ENCODE measurements around the gene XYLT1.

XYLT1 gene

GRCh38 chr16:17131351-17131750 is 339.4 kb downstream of the XYLT1 start:
- Histone ChIP-seq H3K9ac (no peak overlapping the region), H4K20me1 (peaks cover 0 to 40% (median 17%) of the 10 kb centered on the region in 11 experiments; a peak in 11 of 22 replicates), H3K4me2 (peak overlapping the region in 1 of 11 experiments; percentile 27; a peak in 2 of 22 replicates), H3K27ac (no peak overlapping the region), H3K4me1 (peaks cover 0 to 12% (median 7%) of the 10 kb centered on the region in 10 experiments; a peak in 12 of 20 replicates), H3K4me3 (no peak overlapping the region), H3K36me3 (peaks cover 61 to 100% (median 100%) of the 10 kb centered on the region in 11 experiments), H3K27me3 (no peaks in the 10 kb centered on the region), H3K9me3 (replicated peaks in 1 of 11) (peaks cover 8 to 26% (median 18%) of the 10 kb centered on the region in 11 experiments; a peak in 20 of 22 replicates)
- no peak for TF ChIP-seq Cebpa-rat (IDR thresholded peaks at IDR 0.05)

- H3K27me3 ChIP-seq = no peaks in the 10 kb centered on the region
- peak overlapping the region in 2 of 11 experiments; percentile 27 to 55; a peak in 4 of 22 replicates for H3K4me2 ChIP-seq
- H3K36me3 ChIP-seq = peaks cover 66 to 100% (median 100%) of the 10 kb centered on the region in 11 experiments
- no peak for TF ChIP-seq Cebpa-rat (IDR thresholded peaks at IDR 0.05)
- peaks cover 8 to 33% (median 24%) of the 10 kb centered on the region in 11 experiments; a peak in 20 of 22 replicates for H3K9me3 ChIP-seq (replicated peaks in 1 of 11)
- no peak overlapping the region for H3K4me3 ChIP-seq
- H3K4me1 ChIP-seq = peaks cover 0 to 12% (median 7%) of the 10 kb centered on the region in 10 experiments; a peak in 12 of 20 replicates
- H4K20me1 ChIP-seq = peaks cover 0 to 40% (median 17%) of the 10 kb centered on the region in 11 experiments; a peak in 11 of 22 replicates
- H3K27ac ChIP-seq = no peak overlapping the region
- no peak overlapping the region for H3K9ac ChIP-seq
Observed at GRCh38 chr16:17130733-17131132, 340.0 kb downstream of the XYLT1 start.

DNA sequence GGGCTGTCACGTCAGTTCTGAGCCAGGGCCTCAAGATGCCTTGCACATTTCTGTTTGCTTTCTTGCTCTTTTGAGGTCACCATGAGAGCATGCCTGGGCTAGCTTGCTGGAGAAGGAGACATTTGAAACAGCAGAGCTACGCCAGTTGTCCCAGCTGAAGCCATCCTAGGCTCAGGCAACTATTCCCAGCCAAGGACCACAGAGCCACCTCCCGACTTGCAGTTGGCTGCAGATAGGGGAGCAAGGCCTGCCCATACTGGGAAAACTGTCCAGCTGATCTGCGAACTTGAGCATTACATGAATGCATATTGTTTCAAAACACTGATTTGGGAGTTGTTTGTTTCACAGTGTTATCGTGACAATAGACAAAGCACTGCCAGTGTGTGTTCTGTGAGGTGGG is 340.8 kb downstream of the XYLT1 start:
- Histone ChIP-seq H3K9ac (no peak overlapping the region), H3K4me2 (no peak overlapping the region)
- no peak for TF ChIP-seq Cebpa-rat (IDR thresholded peaks at IDR 0.05)

DNA sequence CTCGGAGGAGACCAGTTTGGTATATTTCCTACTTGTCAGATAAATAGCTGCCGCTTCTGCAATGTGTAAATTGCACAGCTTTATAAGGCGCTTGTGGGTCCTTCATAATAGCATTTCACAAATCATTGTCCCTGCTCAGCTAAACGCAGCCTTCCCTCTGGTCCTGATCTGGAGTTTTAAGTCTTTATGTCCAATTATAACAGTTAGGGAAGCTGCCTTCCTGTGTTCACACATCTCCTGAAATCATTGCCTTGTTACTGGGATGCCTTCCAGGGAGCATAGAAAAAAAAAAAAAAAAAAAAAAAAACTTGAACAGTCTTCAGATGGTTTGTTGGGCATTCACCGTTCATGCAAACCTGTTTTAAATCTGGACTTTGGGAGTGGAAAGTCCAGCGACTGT is 342.0 kb downstream of the XYLT1 start:
- peaks cover 17 to 49% (median 38%) of the 10 kb centered on the region in 11 experiments; a peak in 21 of 22 replicates for H3K9me3 ChIP-seq (replicated peaks in 1 of 11)
- H3K27me3 ChIP-seq = no peaks in the 10 kb centered on the region
- no peak overlapping the region for H3K4me2 ChIP-seq
- peaks cover 0 to 27% (median 5%) of the 10 kb centered on the region in 11 experiments; a peak in 7 of 22 replicates for H4K20me1 ChIP-seq
- H3K4me1 ChIP-seq = peaks cover 0 to 12% (median 7%) of the 10 kb centered on the region in 10 experiments; a peak in 11 of 20 replicates
- H3K36me3 ChIP-seq = peaks cover 62 to 100% (median 100%) of the 10 kb centered on the region in 11 experiments
- TF ChIP-seq Cebpa-rat (IDR thresholded peaks at IDR 0.05) = no peak
- H3K27ac ChIP-seq = no peak overlapping the region
- no peak overlapping the region for H3K9ac ChIP-seq
- no peak overlapping the region for H3K4me3 ChIP-seq

More for the DNA sequence above, 340.8 kb downstream of the XYLT1 start:
- Histone ChIP-seq H3K4me3 (no peak overlapping the region), H3K27ac (no peak overlapping the region), H3K4me1 (peaks cover 0 to 12% (median 7%) of the 10 kb centered on the region in 10 experiments; a peak in 12 of 20 replicates), H4K20me1 (peaks cover 0 to 38% (median 10%) of the 10 kb centered on the region in 11 experiments; a peak in 10 of 22 replicates), H3K27me3 (no peaks in the 10 kb centered on the region), H3K36me3 (peaks cover 70 to 100% (median 100%) of the 10 kb centered on the region in 11 experiments), H3K9me3 (replicated peaks in 1 of 11) (peaks cover 8 to 40% (median 32%) of the 10 kb centered on the region in 11 experiments; a peak in 20 of 22 replicates)

DNA sequence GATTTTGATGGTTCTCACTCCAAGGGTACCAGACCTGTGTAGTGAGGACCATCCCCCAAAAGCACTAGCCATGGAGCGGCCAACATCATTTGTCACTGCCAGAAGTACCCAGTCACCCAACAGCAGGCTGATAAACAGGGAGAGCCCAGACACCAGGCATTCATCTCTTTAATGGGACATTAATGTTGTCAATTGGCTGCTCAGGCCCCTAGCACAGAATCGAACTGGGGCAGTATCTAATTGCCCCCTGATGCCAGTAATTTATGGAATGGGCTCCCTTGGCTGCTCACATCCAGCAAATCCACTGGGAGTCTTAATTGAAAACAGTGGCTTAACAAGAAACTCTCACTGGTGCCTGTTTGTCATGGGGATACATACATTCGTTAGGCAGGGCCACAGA is 344.6 kb downstream of the XYLT1 start:
- no peak overlapping the region for H3K4me3 ChIP-seq
- no peak for TF ChIP-seq Cebpa-rat (IDR thresholded peaks at IDR 0.05)
- peaks cover 49 to 100% (median 100%) of the 10 kb centered on the region in 11 experiments for H3K36me3 ChIP-seq
- peaks cover 0 to 8% (median 5%) of the 10 kb centered on the region in 10 experiments; a peak in 11 of 20 replicates for H3K4me1 ChIP-seq
- no peak overlapping the region for H3K27ac ChIP-seq
- no peak overlapping the region for H3K9ac ChIP-seq
- no peaks in the 10 kb centered on the region for H3K27me3 ChIP-seq
- H3K4me2 ChIP-seq = no peak overlapping the region
- peaks cover 0 to 18% (median under 1%) of the 10 kb centered on the region in 11 experiments; a peak in 5 of 22 replicates for H4K20me1 ChIP-seq
- H3K9me3 ChIP-seq (replicated peaks in 1 of 11) = peaks cover 17 to 49% (median 38%) of the 10 kb centered on the region in 11 experiments; a peak in 21 of 22 replicates

DNA sequence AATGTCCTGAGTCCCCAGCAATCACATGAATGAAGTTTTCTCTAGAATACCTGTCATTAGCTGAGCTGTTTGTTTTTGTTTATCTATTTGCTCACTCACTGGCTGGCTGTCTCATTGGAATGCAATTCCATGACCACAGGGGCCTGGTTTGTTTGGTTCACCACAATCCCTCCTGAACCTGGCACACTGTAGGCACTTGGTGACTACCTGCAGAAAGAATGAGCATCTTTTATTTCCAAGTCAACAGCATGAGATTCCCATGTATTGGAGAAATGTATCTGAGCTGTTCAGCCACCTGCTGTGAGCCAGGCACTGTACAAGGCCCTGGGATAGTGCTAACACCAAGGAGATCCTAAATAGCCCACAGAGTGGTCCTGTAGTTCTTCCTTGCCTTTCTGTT is 345.1 kb downstream of the XYLT1 start:
- peaks cover 49 to 100% (median 100%) of the 10 kb centered on the region in 11 experiments for H3K36me3 ChIP-seq

GRCh38 chr16:17117906-17118577 is 352.7 kb downstream of the XYLT1 start:
- no peak for TF ChIP-seq Cebpa-rat (IDR thresholded peaks at IDR 0.05)
- peaks cover 0 to 12% (median 4%) of the 10 kb centered on the region in 11 experiments; a peak in 3 of 22 replicates for H4K20me1 ChIP-seq
- no peak overlapping the region for H3K9ac ChIP-seq
- no peaks in the 10 kb centered on the region for H3K4me1 ChIP-seq
- H3K27me3 ChIP-seq = no peaks in the 10 kb centered on the region
- no peak overlapping the region for H3K4me3 ChIP-seq
- no peak overlapping the region for H3K27ac ChIP-seq
- H3K9me3 ChIP-seq (replicated peaks in 1 of 11) = no peaks in the 10 kb centered on the region
- H3K4me2 ChIP-seq = no peak overlapping the region
- peaks cover 18 to 100% (median 95%) of the 10 kb centered on the region in 11 experiments for H3K36me3 ChIP-seq

More for the DNA sequence above, 345.1 kb downstream of the XYLT1 start:
- Histone ChIP-seq H3K9ac (no peak overlapping the region), H3K9me3 (replicated peaks in 1 of 11) (peaks cover 17 to 49% (median 38%) of the 10 kb centered on the region in 11 experiments; a peak in 21 of 22 replicates), H3K27ac (no peak overlapping the region), H3K4me2 (no peak overlapping the region), H4K20me1 (peaks cover 0 to 13% (median 0%) of the 10 kb centered on the region in 11 experiments; a peak in 4 of 22 replicates), H3K27me3 (no peaks in the 10 kb centered on the region), H3K4me3 (no peak overlapping the region), H3K4me1 (peaks cover 0 to 3% (median under 1%) of the 10 kb centered on the region in 10 experiments; a peak in 10 of 20 replicates)
- no peak for TF ChIP-seq Cebpa-rat (IDR thresholded peaks at IDR 0.05)

- TF ChIP-seq Cebpa-rat (IDR thresholded peaks at IDR 0.05) = no peak
- H3K4me2 ChIP-seq = no peak overlapping the region
- H3K27ac ChIP-seq = no peak overlapping the region
- peaks cover 0 to 13% (median 6%) of the 10 kb centered on the region in 11 experiments; a peak in 5 of 22 replicates for H4K20me1 ChIP-seq
- H3K4me3 ChIP-seq = no peak overlapping the region
- H3K9me3 ChIP-seq (replicated peaks in 1 of 11) = no peaks in the 10 kb centered on the region
- H3K9ac ChIP-seq = no peak overlapping the region
- peaks cover 18 to 100% (median 88%) of the 10 kb centered on the region in 11 experiments for H3K36me3 ChIP-seq
- H3K4me1 ChIP-seq = no peaks in the 10 kb centered on the region; a peak in 1 of 20 replicates
- no peaks in the 10 kb centered on the region for H3K27me3 ChIP-seq
Observed at GRCh38 chr16:17116595-17117322, 354.0 kb downstream of the XYLT1 start.
